Endodermal cell (in vitro differentiated cells): ENCODE measurements around the gene ZFX. TPM values are rescaled to one million over a fixed set of nuclear protein-coding genes. Genes with fewer than 3 reads are reported as not detected.

Experiments
- DNase-seq: peaks from one replicate; pipeline ENCODE4 v3.0.0-alpha.2; 2017
- H3K27ac ChIP-seq: 2 replicates; pipeline ENCODE4 v1.5.1; 2013; ENCODE audit warnings: mild to moderate bottlenecking, low read depth, low read length, moderate library complexity
- H3K27me3 ChIP-seq: 2 replicates; pipeline ENCODE4 v1.6.1; 2013; ENCODE audit warnings: mild to moderate bottlenecking, low read length, moderate library complexity; ENCODE audit not compliant: insufficient read depth, control insufficient read depth, poor library complexity, severe bottlenecking
- H3K36me3 ChIP-seq: 2 replicates; pipeline ENCODE4 v1.7.0; 2013; ENCODE audit warnings: mild to moderate bottlenecking, low read length, moderate library complexity; ENCODE audit not compliant: control insufficient read depth, insufficient read depth
- H3K4me1 ChIP-seq: one replicate; pipeline ENCODE4 v1.7.0; 2013; ENCODE audit warnings: low read length; ENCODE audit not compliant: control insufficient read depth, insufficient read depth
- H3K4me3 ChIP-seq: 2 replicates; pipeline ENCODE4 v1.5.1; 2013; ENCODE audit warnings: mild to moderate bottlenecking, low read length, moderate library complexity
- H3K9ac ChIP-seq: 2 replicates; pipeline ENCODE4 v1.6.1; 2013; ENCODE audit warnings: mild to moderate bottlenecking, low read length, moderate library complexity; ENCODE audit not compliant: poor library complexity, severe bottlenecking; ENCODE audit errors: extremely low read depth
- H3K9me3 ChIP-seq: 2 replicates; pipeline ENCODE4 v1.6.1; 2013; ENCODE audit warnings: mild to moderate bottlenecking, low read length, moderate library complexity; ENCODE audit not compliant: control insufficient read depth
- H3K27ac Mint-ChIP-seq: 2 replicates; pipeline ENCODE4 v1.8.0; 2020; ENCODE audit warnings: mixed read lengths
- H3K27me3 Mint-ChIP-seq: 2 replicates; pipeline ENCODE4 v1.8.0; 2021; ENCODE audit warnings: mild to moderate bottlenecking, mixed read lengths; ENCODE audit not compliant: insufficient read depth
- H3K36me3 Mint-ChIP-seq: 2 replicates; pipeline ENCODE4 v1.8.0; 2020; ENCODE audit warnings: low read depth, mixed read lengths
- H3K4me1 Mint-ChIP-seq: 2 replicates; pipeline ENCODE4 v1.8.0; 2020; ENCODE audit warnings: mixed read lengths
- H3K4me3 Mint-ChIP-seq: 2 replicates; pipeline ENCODE4 v1.8.0; 2020; ENCODE audit warnings: mild to moderate bottlenecking, moderate library complexity, mixed read lengths
- H3K9me3 Mint-ChIP-seq: 2 replicates; pipeline ENCODE4 v1.8.0; 2020; ENCODE audit warnings: mild to moderate bottlenecking, mixed read lengths
- WGBS, 2 experiments: methylation state at CpG; one replicate each; pipeline versions ENCODE4 v1.1.5 to v1.1.7; 2013; ENCODE audit warnings: missing lambda C conversion rate in 2 of 2, mixed read lengths in 1 of 2; ENCODE audit not compliant: insufficient coverage in 1 of 2, insufficient read length in 1 of 2; 5-methylcytosine and 5-hydroxymethylcytosine counted together
- total RNA-seq, 2 donors: library from RNA; stranded (reverse); fragmentation: NEBNext Ultra II Directional in 1 of 2; extraction: Animal tissue kit (Norgen Biotek cat#: 25700) in 1 of 2; gene quantifications; 2 replicates in 1 of 2; 3 replicates in 1 of 2; pipeline ENCODE4 v1.2.1, GENCODE V29; 2021
- TF ChIP-seq, protein P1 (sequence below): fragments of 200-600 bp; sonication (generic); conservative IDR thresholded peaks from 2 replicates; pipeline ENCODE4 v1.5.0; 2021; ENCODE audit warnings: antibody characterized with exemption, mild to moderate bottlenecking

Gene ZFX
- total RNA-seq, 2 donors from 2014 or later, result 20.3 to 51.0 TPM

DNA sequence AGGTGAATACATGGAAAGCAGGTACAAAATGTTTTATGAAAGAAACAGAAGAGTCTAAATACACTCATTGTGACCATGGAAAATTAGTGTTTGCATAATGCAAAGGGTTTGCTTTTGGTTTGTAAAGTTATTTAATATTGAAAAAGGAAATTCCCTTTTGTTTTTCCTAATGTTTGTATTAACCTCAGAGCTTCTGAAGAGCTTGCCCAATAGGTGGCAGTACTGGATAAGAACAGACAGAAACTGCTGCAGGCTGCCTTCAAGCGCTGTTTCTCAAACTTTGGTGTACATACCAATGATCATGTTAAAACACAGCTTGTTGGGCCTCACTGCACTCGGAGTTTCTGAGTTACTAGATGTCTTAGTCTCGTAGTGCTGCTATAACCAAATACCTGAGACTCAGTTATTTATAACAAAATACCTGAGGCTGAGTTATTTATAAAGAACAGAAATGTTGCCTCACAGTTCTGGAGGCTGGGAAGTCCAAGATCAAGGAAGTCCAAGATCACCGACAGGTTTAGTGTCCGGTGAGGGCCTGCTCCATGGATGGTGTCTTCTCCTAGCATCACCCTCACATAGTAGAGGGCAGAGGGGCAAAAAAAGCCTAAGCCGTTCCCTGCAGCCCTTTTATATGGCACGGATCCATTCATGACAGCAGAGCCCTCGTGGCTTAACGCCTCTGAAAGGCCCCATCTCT, 110.2 kb downstream of the ZFX start:
- WGBS, 2 experiments, result 80 to 86% methylated on average over 1 to 9 of the region's 9 CpGs
- no peak overlapping the region for H3K4me3 Mint-ChIP-seq
- no peaks in the 10 kb centered on the region for H3K36me3 Mint-ChIP-seq
- Histone ChIP-seq H3K27ac (no peak overlapping the region), H3K4me3 (no peak overlapping the region), H3K4me1 (no peaks in the 10 kb centered on the region), H3K9ac (no peak overlapping the region), H3K27me3 (no peaks in the 10 kb centered on the region), H3K36me3 (no peaks in the 10 kb centered on the region), H3K9me3 (no peaks in the 10 kb centered on the region)
- peak; percentile 69 for DNase-seq
- H3K4me1 Mint-ChIP-seq, result peaks cover 10% of the 10 kb centered on the region
- TF ChIP-seq, protein P1, sequence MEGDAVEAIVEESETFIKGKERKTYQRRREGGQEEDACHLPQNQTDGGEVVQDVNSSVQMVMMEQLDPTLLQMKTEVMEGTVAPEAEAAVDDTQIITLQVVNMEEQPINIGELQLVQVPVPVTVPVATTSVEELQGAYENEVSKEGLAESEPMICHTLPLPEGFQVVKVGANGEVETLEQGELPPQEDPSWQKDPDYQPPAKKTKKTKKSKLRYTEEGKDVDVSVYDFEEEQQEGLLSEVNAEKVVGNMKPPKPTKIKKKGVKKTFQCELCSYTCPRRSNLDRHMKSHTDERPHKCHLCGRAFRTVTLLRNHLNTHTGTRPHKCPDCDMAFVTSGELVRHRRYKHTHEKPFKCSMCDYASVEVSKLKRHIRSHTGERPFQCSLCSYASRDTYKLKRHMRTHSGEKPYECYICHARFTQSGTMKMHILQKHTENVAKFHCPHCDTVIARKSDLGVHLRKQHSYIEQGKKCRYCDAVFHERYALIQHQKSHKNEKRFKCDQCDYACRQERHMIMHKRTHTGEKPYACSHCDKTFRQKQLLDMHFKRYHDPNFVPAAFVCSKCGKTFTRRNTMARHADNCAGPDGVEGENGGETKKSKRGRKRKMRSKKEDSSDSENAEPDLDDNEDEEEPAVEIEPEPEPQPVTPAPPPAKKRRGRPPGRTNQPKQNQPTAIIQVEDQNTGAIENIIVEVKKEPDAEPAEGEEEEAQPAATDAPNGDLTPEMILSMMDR, result peak; percentile 88
- H3K27me3 Mint-ChIP-seq, result no peaks in the 10 kb centered on the region
- H3K27ac Mint-ChIP-seq, result no peak overlapping the region
- H3K9me3 Mint-ChIP-seq, result peaks cover 4% of the 10 kb centered on the region

- 77 to 91% methylated on average over 4 to 8 of the region's 10 CpGs for whole genome bisulfite sequencing, 2 experiments
- Mint-ChIP-seq H3K27me3 (no peaks in the 10 kb centered on the region), H3K4me3 (no peak overlapping the region), H3K4me1 (peaks cover 10% of the 10 kb centered on the region), H3K36me3 (no peaks in the 10 kb centered on the region), H3K9me3 (peaks cover 4% of the 10 kb centered on the region), H3K27ac (no peak overlapping the region)
- H3K9ac ChIP-seq, result no peak overlapping the region
- no peaks in the 10 kb centered on the region for H3K27me3 ChIP-seq
- TF ChIP-seq, protein P1, result no peak
- H3K4me1 ChIP-seq, result no peaks in the 10 kb centered on the region
- DNase-seq, result no peak
- no peak overlapping the region for H3K4me3 ChIP-seq
- H3K9me3 ChIP-seq, result no peaks in the 10 kb centered on the region
- no peaks in the 10 kb centered on the region for H3K36me3 ChIP-seq
- no peak overlapping the region for H3K27ac ChIP-seq
These were observed 111.5 kb downstream of the ZFX start for GRCh38 chrX:24260842-24261550.

DNA sequence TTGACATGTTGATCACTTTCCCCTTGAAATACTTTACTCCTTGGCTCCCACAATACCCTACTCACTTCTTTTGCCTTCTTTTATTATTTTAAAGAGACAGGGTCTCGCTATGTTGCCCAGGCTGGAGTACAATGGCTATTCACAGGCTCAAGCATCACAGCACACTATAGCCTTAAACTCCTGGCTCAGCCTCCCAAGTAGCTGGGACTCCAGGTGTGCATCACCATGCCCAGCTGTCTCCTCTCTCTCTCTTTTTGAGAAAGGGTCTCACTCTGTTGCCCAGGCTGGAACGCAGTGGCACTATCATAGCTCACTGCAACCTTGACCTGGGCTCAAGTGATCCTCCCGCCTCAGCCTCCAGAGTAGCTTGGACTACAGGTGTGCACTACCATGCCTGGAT, 112.8 kb downstream of the ZFX start:
- no peaks in the 10 kb centered on the region for H3K4me1 ChIP-seq
- no peaks in the 10 kb centered on the region for H3K36me3 Mint-ChIP-seq
- H3K4me3 ChIP-seq, result no peak overlapping the region
- peaks cover 10% of the 10 kb centered on the region for H3K4me1 Mint-ChIP-seq
- H3K9ac ChIP-seq, result no peak overlapping the region
- H3K36me3 ChIP-seq, result no peaks in the 10 kb centered on the region
- H3K4me3 Mint-ChIP-seq, result no peak overlapping the region
- no peak overlapping the region for H3K27ac Mint-ChIP-seq
- no peak overlapping the region for H3K27ac ChIP-seq
- peaks cover 4% of the 10 kb centered on the region for H3K9me3 Mint-ChIP-seq
- H3K9me3 ChIP-seq, result no peaks in the 10 kb centered on the region
- H3K27me3 ChIP-seq, result no peaks in the 10 kb centered on the region
- WGBS, 2 experiments, result 90 to 100% methylated on average over 1 to 3 of the region's 3 CpGs
- TF ChIP-seq, protein P1, result no peak
- no peaks in the 10 kb centered on the region for H3K27me3 Mint-ChIP-seq
- DNase-seq, result no peak
